Measurements from ENCODE around the gene LAMTOR3. TPM values are rescaled to one million over a fixed set of nuclear protein-coding genes. Genes with fewer than 3 reads are reported as not detected.

The LAMTOR3 gene
- total and polyA plus RNA-seq, 2 experiments from 2014 or later: 126 to 143 TPM

DNA sequence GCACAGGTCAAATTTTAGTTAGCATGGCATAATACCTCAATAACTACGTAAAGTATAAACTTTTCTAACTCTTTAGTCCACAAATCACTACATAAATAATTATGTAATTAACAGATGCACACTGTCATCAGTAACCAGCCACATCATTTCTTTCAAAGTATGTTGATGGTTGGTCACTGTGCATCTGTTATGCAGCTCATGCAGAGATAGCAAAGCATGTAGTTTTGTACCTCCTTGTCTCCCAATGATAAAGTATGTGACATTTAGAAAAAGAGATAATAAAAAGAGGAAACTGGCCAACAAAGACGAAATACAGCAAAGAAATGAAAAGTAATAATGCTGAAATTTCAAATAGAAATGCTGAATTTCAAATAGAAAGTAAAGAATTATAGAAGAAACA is 2.9 kb downstream of the LAMTOR3 start:
- 97% methylated on average over 2 of the region's 2 CpGs for WGBS (ENCODE audit: low lambda C conversion rate, missing lambda C conversion rate)

DNA sequence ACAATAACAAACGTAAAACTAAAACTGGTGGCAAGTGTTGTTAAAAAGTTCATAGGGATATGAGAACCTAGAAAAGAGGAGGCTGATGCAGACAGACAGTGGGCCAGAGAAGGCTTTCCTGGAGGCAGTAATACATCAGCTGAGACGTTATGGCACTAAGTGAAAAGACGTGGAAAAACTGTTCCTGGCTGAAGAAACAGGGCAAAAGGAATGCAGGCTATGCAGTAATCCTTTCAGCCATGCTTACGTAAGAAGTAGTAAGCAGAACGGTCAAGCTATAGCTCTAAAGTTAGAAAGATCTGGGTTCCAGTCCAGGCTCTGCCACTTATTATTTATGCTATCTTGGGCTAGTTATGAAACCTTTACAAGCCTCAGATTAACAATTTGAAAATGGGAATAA is 6.4 kb downstream of the LAMTOR3 start:
- H3K9me2 ChIP-seq (replicated peaks; ENCODE audit: insufficient read depth): no peaks in the 10 kb centered on the region
- 67% methylated on average over 5 of the region's 5 CpGs for WGBS (ENCODE audit: low lambda C conversion rate, missing lambda C conversion rate)
- H3K4me3 ChIP-seq: no peak overlapping the region
- H3K27ac ChIP-seq: no peak overlapping the region
- peak; percentile 19 for DNase-seq (ENCODE audit: low spot score)
- peaks cover 6% of the 10 kb centered on the region for H3K4me1 ChIP-seq (ENCODE audit: insufficient read depth)
- H3K79me2 ChIP-seq: peaks cover 57% of the 10 kb centered on the region
- H3K4me2 ChIP-seq: no peak overlapping the region
- TF ChIP-seq EZH2 (IDR thresholded peaks at IDR 0.05; ENCODE audit: borderline replicate concordance) (no peak), EZH2phosphoT487 (IDR thresholded peaks at IDR 0.05; ENCODE audit: low read depth, severe bottlenecking, unreplicated experiment) (no peak)
- TF ChIP-seq, protein P1, sequence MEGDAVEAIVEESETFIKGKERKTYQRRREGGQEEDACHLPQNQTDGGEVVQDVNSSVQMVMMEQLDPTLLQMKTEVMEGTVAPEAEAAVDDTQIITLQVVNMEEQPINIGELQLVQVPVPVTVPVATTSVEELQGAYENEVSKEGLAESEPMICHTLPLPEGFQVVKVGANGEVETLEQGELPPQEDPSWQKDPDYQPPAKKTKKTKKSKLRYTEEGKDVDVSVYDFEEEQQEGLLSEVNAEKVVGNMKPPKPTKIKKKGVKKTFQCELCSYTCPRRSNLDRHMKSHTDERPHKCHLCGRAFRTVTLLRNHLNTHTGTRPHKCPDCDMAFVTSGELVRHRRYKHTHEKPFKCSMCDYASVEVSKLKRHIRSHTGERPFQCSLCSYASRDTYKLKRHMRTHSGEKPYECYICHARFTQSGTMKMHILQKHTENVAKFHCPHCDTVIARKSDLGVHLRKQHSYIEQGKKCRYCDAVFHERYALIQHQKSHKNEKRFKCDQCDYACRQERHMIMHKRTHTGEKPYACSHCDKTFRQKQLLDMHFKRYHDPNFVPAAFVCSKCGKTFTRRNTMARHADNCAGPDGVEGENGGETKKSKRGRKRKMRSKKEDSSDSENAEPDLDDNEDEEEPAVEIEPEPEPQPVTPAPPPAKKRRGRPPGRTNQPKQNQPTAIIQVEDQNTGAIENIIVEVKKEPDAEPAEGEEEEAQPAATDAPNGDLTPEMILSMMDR (IDR thresholded peaks at IDR 0.05; ENCODE audit: poor library complexity): no peak
- H3K27me3 ChIP-seq: no peaks in the 10 kb centered on the region
- H4K20me1 ChIP-seq (ENCODE audit: insufficient read depth, poor library complexity, severe bottlenecking): no peaks in the 10 kb centered on the region
- no peaks in the 10 kb centered on the region for H3K36me3 ChIP-seq (replicated peaks; ENCODE audit: insufficient read depth, low read depth)
- H2AFZ ChIP-seq: no peak overlapping the region
- no peaks in the 10 kb centered on the region for H3K9me3 ChIP-seq (ENCODE audit: low read depth)

More for the DNA sequence above, 2.9 kb downstream of the LAMTOR3 start:
- Histone ChIP-seq H3K4me3 (no peak overlapping the region), H3K27ac (no peak overlapping the region), H3K27me3 (no peaks in the 10 kb centered on the region), H3K4me1 (ENCODE audit: insufficient read depth) (peaks cover 8% of the 10 kb centered on the region), H3K4me2 (no peak overlapping the region), H3K79me2 (peaks cover 68% of the 10 kb centered on the region), H3K36me3 (replicated peaks; ENCODE audit: insufficient read depth, low read depth) (no peaks in the 10 kb centered on the region), H3K9me3 (ENCODE audit: low read depth) (no peaks in the 10 kb centered on the region), H2AFZ (no peak overlapping the region), H4K20me1 (ENCODE audit: insufficient read depth, poor library complexity, severe bottlenecking) (no peaks in the 10 kb centered on the region), H3K9me2 (replicated peaks; ENCODE audit: insufficient read depth) (no peaks in the 10 kb centered on the region)
- DNase-seq (ENCODE audit: low spot score): no peak
- TF ChIP-seq EZH2 (IDR thresholded peaks at IDR 0.05; ENCODE audit: borderline replicate concordance) (no peak), EZH2phosphoT487 (IDR thresholded peaks at IDR 0.05; ENCODE audit: low read depth, severe bottlenecking, unreplicated experiment) (no peak)
- TF ChIP-seq, protein P1 (IDR thresholded peaks at IDR 0.05; ENCODE audit: poor library complexity): no peak

DNA sequence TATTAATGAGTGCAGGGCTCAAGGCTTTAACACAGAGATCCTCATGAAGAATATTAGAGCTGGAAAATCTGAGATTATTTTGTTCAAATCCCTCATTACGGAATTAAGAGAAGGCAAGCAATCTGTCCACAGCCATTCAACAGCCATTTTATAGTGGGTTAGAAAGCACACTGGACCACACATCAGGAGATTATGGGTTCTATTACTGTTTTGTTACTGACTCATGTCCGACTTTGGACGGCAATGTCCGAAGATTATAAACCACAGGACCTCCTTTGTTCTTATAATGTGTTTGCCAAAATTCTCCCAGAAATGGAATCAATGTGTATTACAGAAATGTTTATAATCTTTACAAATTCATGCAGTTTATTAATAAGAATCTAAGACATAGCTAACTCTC is 8.1 kb downstream of the LAMTOR3 start:
- Histone ChIP-seq H3K79me2 (peaks cover 40% of the 10 kb centered on the region), H3K9me3 (ENCODE audit: low read depth) (no peaks in the 10 kb centered on the region), H2AFZ (no peak overlapping the region), H3K4me2 (no peak overlapping the region), H3K27ac (no peak overlapping the region), H3K36me3 (replicated peaks; ENCODE audit: insufficient read depth, low read depth) (no peaks in the 10 kb centered on the region), H3K4me1 (ENCODE audit: insufficient read depth) (no peaks in the 10 kb centered on the region), H3K27me3 (no peaks in the 10 kb centered on the region), H4K20me1 (ENCODE audit: insufficient read depth, poor library complexity, severe bottlenecking) (no peaks in the 10 kb centered on the region), H3K9me2 (replicated peaks; ENCODE audit: insufficient read depth) (no peaks in the 10 kb centered on the region), H3K4me3 (no peak overlapping the region)
- TF ChIP-seq EZH2phosphoT487 (IDR thresholded peaks at IDR 0.05; ENCODE audit: low read depth, severe bottlenecking, unreplicated experiment) (no peak), EZH2 (IDR thresholded peaks at IDR 0.05; ENCODE audit: borderline replicate concordance) (no peak)
- TF ChIP-seq, protein P1 (IDR thresholded peaks at IDR 0.05; ENCODE audit: poor library complexity): no peak
- DNase-seq (ENCODE audit: low spot score): no peak
- WGBS (ENCODE audit: low lambda C conversion rate, missing lambda C conversion rate): 86% methylated on average over 4 of the region's 4 CpGs

DNA sequence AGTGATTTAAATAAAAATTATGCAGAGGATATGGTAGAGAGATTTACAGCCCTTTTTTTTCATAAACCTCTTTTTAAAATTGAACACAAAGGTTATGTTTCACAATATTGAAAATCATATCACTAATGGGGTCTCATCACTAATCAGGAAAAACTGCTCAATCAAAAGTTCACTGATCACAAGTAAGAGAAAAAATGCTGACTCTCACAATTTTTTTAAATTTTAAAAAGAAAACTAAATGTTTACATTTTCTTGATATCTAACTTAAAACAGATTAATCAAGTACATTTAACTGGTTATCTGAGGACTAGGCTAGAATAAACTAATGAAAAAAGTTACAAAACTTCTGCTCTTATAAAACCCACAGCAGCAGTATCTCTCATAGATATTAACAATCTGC is 8.5 kb downstream of the LAMTOR3 start:
- Histone ChIP-seq H3K27ac (no peak overlapping the region), H3K4me1 (ENCODE audit: insufficient read depth) (no peaks in the 10 kb centered on the region), H3K79me2 (peaks cover 35% of the 10 kb centered on the region), H3K4me2 (no peak overlapping the region), H2AFZ (no peak overlapping the region), H3K9me3 (ENCODE audit: low read depth) (no peaks in the 10 kb centered on the region), H3K36me3 (replicated peaks; ENCODE audit: insufficient read depth, low read depth) (no peaks in the 10 kb centered on the region), H3K9me2 (replicated peaks; ENCODE audit: insufficient read depth) (no peaks in the 10 kb centered on the region), H3K4me3 (no peak overlapping the region), H3K27me3 (no peaks in the 10 kb centered on the region), H4K20me1 (ENCODE audit: insufficient read depth, poor library complexity, severe bottlenecking) (no peaks in the 10 kb centered on the region)
- no peak for DNase-seq (ENCODE audit: low spot score)
- TF ChIP-seq, protein P1 (IDR thresholded peaks at IDR 0.05; ENCODE audit: poor library complexity): no peak
- TF ChIP-seq EZH2phosphoT487 (IDR thresholded peaks at IDR 0.05; ENCODE audit: low read depth, severe bottlenecking, unreplicated experiment): no peak
- TF ChIP-seq EZH2 (IDR thresholded peaks at IDR 0.05; ENCODE audit: borderline replicate concordance): no peak

All from hepatocyte (in vitro differentiated cells).